Endodermal cell (in vitro differentiated cells): ENCODE results near the gene RAPGEF2. TPM values are rescaled to one million over a fixed set of nuclear protein-coding genes. Genes with fewer than 3 reads are reported as not detected.

Source experiments
- DNase-seq: peaks from one replicate; pipeline ENCODE4 v3.0.0-alpha.2; 2017
- H3K27ac ChIP-seq: 2 replicates; pipeline ENCODE4 v1.5.1; 2013; ENCODE audit warnings: mild to moderate bottlenecking, low read depth, low read length, moderate library complexity
- H3K27me3 ChIP-seq: 2 replicates; pipeline ENCODE4 v1.6.1; 2013; ENCODE audit warnings: mild to moderate bottlenecking, low read length, moderate library complexity; ENCODE audit not compliant: insufficient read depth, control insufficient read depth, poor library complexity, severe bottlenecking
- H3K36me3 ChIP-seq: 2 replicates; pipeline ENCODE4 v1.7.0; 2013; ENCODE audit warnings: mild to moderate bottlenecking, low read length, moderate library complexity; ENCODE audit not compliant: control insufficient read depth, insufficient read depth
- H3K4me1 ChIP-seq: one replicate; pipeline ENCODE4 v1.7.0; 2013; ENCODE audit warnings: low read length; ENCODE audit not compliant: control insufficient read depth, insufficient read depth
- H3K4me3 ChIP-seq: 2 replicates; pipeline ENCODE4 v1.5.1; 2013; ENCODE audit warnings: mild to moderate bottlenecking, low read length, moderate library complexity
- H3K9ac ChIP-seq: 2 replicates; pipeline ENCODE4 v1.6.1; 2013; ENCODE audit warnings: mild to moderate bottlenecking, low read length, moderate library complexity; ENCODE audit not compliant: poor library complexity, severe bottlenecking; ENCODE audit errors: extremely low read depth
- H3K9me3 ChIP-seq: 2 replicates; pipeline ENCODE4 v1.6.1; 2013; ENCODE audit warnings: mild to moderate bottlenecking, low read length, moderate library complexity; ENCODE audit not compliant: control insufficient read depth
- H3K27ac Mint-ChIP-seq: 2 replicates; pipeline ENCODE4 v1.8.0; 2020; ENCODE audit warnings: mixed read lengths
- H3K27me3 Mint-ChIP-seq: 2 replicates; pipeline ENCODE4 v1.8.0; 2021; ENCODE audit warnings: mild to moderate bottlenecking, mixed read lengths; ENCODE audit not compliant: insufficient read depth
- H3K36me3 Mint-ChIP-seq: 2 replicates; pipeline ENCODE4 v1.8.0; 2020; ENCODE audit warnings: low read depth, mixed read lengths
- H3K4me1 Mint-ChIP-seq: 2 replicates; pipeline ENCODE4 v1.8.0; 2020; ENCODE audit warnings: mixed read lengths
- H3K4me3 Mint-ChIP-seq: 2 replicates; pipeline ENCODE4 v1.8.0; 2020; ENCODE audit warnings: mild to moderate bottlenecking, moderate library complexity, mixed read lengths
- H3K9me3 Mint-ChIP-seq: 2 replicates; pipeline ENCODE4 v1.8.0; 2020; ENCODE audit warnings: mild to moderate bottlenecking, mixed read lengths
- CTCF ChIP-seq: fragments of 200-600 bp; sonication (generic); conservative IDR thresholded peaks from 2 replicates; pipeline ENCODE4 v1.5.0; 2021; ENCODE audit warnings: antibody characterized with exemption, mild to moderate bottlenecking
- WGBS, 2 experiments: methylation state at CpG; one replicate each; pipeline versions ENCODE4 v1.1.5 to v1.1.7; 2013; ENCODE audit warnings: missing lambda C conversion rate in 2 of 2, mixed read lengths in 1 of 2; ENCODE audit not compliant: insufficient coverage in 1 of 2, insufficient read length in 1 of 2; 5-methylcytosine and 5-hydroxymethylcytosine counted together
- total RNA-seq, 2 donors: library from RNA; stranded (reverse); fragmentation: NEBNext Ultra II Directional in 1 of 2; extraction: Animal tissue kit (Norgen Biotek cat#: 25700) in 1 of 2; gene quantifications; 2 replicates in 1 of 2; 3 replicates in 1 of 2; pipeline ENCODE4 v1.2.1, GENCODE V29; 2021

RAPGEF2 gene
- total RNA-seq, 2 donors from 2014 or later = 63.4 to 78.2 TPM

- WGBS, 2 experiments = 91 to 100% methylated on average over 1 of the region's 1 CpG
- no peaks in the 10 kb centered on the region for H3K9me3 ChIP-seq
- no peak for TF ChIP-seq CTCF
- H3K4me1 Mint-ChIP-seq = peaks cover 25% of the 10 kb centered on the region
- peaks cover 2% of the 10 kb centered on the region for H3K36me3 Mint-ChIP-seq
- H3K27me3 ChIP-seq = no peaks in the 10 kb centered on the region
- H3K4me3 ChIP-seq = no peak overlapping the region
- H3K27me3 Mint-ChIP-seq = no peaks in the 10 kb centered on the region
- DNase-seq = no peak
- H3K36me3 ChIP-seq = no peaks in the 10 kb centered on the region
- H3K27ac ChIP-seq = no peak overlapping the region
- no peak overlapping the region for H3K9ac ChIP-seq
- no peak overlapping the region for H3K4me3 Mint-ChIP-seq
- H3K9me3 Mint-ChIP-seq = no peaks in the 10 kb centered on the region
- no peak overlapping the region for H3K27ac Mint-ChIP-seq
- H3K4me1 ChIP-seq = peaks cover 10% of the 10 kb centered on the region
Measured at GRCh38 chr4:159162576-159162975, 59.7 kb downstream of the RAPGEF2 start.

- no peak overlapping the region for H3K27ac Mint-ChIP-seq
- no peaks in the 10 kb centered on the region for H3K27me3 Mint-ChIP-seq
- Histone ChIP-seq H3K4me1 (peaks cover 2% of the 10 kb centered on the region), H3K4me3 (no peak overlapping the region), H3K9ac (no peak overlapping the region), H3K27me3 (no peaks in the 10 kb centered on the region), H3K27ac (no peak overlapping the region), H3K36me3 (no peaks in the 10 kb centered on the region), H3K9me3 (no peaks in the 10 kb centered on the region)
- no peak for TF ChIP-seq CTCF
- peaks cover 18% of the 10 kb centered on the region for H3K4me1 Mint-ChIP-seq
- peaks cover 2% of the 10 kb centered on the region for H3K36me3 Mint-ChIP-seq
- DNase-seq = no peak
- no peak overlapping the region for H3K4me3 Mint-ChIP-seq
- no peaks in the 10 kb centered on the region for H3K9me3 Mint-ChIP-seq
Measured at GRCh38 chr4:159163521-159163920, 60.6 kb downstream of the RAPGEF2 start.

- H3K36me3 ChIP-seq = no peaks in the 10 kb centered on the region
- no peak for TF ChIP-seq CTCF
- H3K9ac ChIP-seq = no peak overlapping the region
- H3K27ac ChIP-seq = no peak overlapping the region
- peaks cover 31% of the 10 kb centered on the region for H3K4me1 Mint-ChIP-seq
- 98 to 100% methylated on average over 1 to 5 of the region's 5 CpGs for WGBS, 2 experiments
- no peaks in the 10 kb centered on the region for H3K27me3 ChIP-seq
- no peak overlapping the region for H3K27ac Mint-ChIP-seq
- DNase-seq = no peak
- no peak overlapping the region for H3K4me3 Mint-ChIP-seq
- H3K36me3 Mint-ChIP-seq = peaks cover 2% of the 10 kb centered on the region
- H3K27me3 Mint-ChIP-seq = no peaks in the 10 kb centered on the region
- no peaks in the 10 kb centered on the region for H3K9me3 Mint-ChIP-seq
- H3K4me3 ChIP-seq = no peak overlapping the region
- H3K4me1 ChIP-seq = peaks cover 2% of the 10 kb centered on the region
- H3K9me3 ChIP-seq = no peaks in the 10 kb centered on the region
Measured at GRCh38 chr4:159169404-159170302, 66.8 kb downstream of the RAPGEF2 start.
